ENCODE data around the gene DDIT3.

DNA sequence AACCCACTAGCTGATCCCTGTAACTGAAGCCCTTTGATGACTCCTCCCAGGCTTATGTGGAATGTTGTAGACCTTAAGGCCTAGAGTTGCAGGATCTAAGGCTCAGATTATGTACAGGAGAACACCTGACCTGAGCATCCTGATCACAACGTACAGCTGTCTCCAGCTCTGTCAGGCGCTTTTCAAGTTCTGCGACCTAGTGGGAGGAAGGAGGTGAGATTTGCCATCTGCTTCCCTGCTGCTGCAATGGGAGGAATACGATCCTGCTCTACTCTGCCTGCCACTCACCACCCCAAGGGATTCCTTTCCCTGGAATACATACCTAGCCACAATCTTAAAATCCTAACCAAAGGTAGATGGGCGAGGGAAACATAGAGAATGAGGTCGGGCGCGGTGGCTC is 12.8 kb upstream of the DDIT3 start:
- TF ChIP-seq, protein P1, sequence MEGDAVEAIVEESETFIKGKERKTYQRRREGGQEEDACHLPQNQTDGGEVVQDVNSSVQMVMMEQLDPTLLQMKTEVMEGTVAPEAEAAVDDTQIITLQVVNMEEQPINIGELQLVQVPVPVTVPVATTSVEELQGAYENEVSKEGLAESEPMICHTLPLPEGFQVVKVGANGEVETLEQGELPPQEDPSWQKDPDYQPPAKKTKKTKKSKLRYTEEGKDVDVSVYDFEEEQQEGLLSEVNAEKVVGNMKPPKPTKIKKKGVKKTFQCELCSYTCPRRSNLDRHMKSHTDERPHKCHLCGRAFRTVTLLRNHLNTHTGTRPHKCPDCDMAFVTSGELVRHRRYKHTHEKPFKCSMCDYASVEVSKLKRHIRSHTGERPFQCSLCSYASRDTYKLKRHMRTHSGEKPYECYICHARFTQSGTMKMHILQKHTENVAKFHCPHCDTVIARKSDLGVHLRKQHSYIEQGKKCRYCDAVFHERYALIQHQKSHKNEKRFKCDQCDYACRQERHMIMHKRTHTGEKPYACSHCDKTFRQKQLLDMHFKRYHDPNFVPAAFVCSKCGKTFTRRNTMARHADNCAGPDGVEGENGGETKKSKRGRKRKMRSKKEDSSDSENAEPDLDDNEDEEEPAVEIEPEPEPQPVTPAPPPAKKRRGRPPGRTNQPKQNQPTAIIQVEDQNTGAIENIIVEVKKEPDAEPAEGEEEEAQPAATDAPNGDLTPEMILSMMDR (IDR thresholded peaks at IDR 0.05; ENCODE audit: low read depth, low read length, poor library complexity, severe bottlenecking): no peak
- TF ChIP-seq EZH2phosphoT487 (IDR thresholded peaks at IDR 0.05; ENCODE audit: borderline replicate concordance, low read length): no peak

Data from DOHH2 (cell line).